Lower leg skin (tissue), 4 donors: Measurements from ENCODE around the gene GPRC5A. TPM values are rescaled to one million over a fixed set of nuclear protein-coding genes. Genes with fewer than 3 reads are reported as not detected.

ENCODE experiments used
- DNase-seq, 2 donors: peaks; one replicate each; pipeline ENCODE4 v3.0.0-alpha.2; 2019; ENCODE audit warnings: low spot score in 2 of 2
- H3K4me3 ChIP-seq: fragments of 200-600 bp; sonication (generic); 2 replicates; pipeline ENCODE4 v1.5.1; 2017; ENCODE audit warnings: mild to moderate bottlenecking, low read depth; ENCODE audit not compliant: poor library complexity, severe bottlenecking
- CTCF ChIP-seq, 3 donors: fragments of 450-650 bp; IDR thresholded peaks; one replicate each; pipeline ENCODE4 v1.5.1; 2016; ENCODE audit warnings: antibody characterized with exemption in 3 of 3, mild to moderate bottlenecking in 3 of 3, moderate library complexity in 2 of 3
- POLR2A ChIP-seq, 2 donors: fragments of 450-650 bp; IDR thresholded peaks; one replicate each; pipeline ENCODE4 v1.6.1; 2016 to 2017; ENCODE audit warnings: antibody characterized with exemption in 2 of 2, mild to moderate bottlenecking in 1 of 2, moderate library complexity in 1 of 2
- WGBS, 2 donors: methylation state at CpG; one replicate each; pipeline ENCODE4 v1.1.5; 2018; 5-methylcytosine and 5-hydroxymethylcytosine counted together
- intact Hi-C: fragments of 100-400 bp; cut with DNase I; formaldehyde crosslinking; loops from one replicate; pipeline ENCODE4 v1.15.0; 2023; ENCODE audit warnings: low total_unique reads
- total RNA-seq, 4 donors: library from RNA; depleted of rRNA; stranded (reverse); fragments of >200 nt; gene quantifications; one replicate each; pipeline ENCODE4 v1.1.0, GENCODE V29; 2016

GPRC5A gene
- total RNA-seq, 4 donors from 2014 or later = 2.1 to 9.4 (median 5.3) TPM

GRCh38 chr12:12941450-12942350 is 50.3 kb downstream of the GPRC5A start:
- no peak for TF ChIP-seq POLR2A (IDR thresholded peaks at IDR 0.05)
- TF ChIP-seq CTCF (IDR thresholded peaks at IDR 0.05) = no peak
- WGBS, 2 donors = 85 to 86% methylated on average over 10 of the region's 10 CpGs
- no peak for DNase-seq
- H3K4me3 ChIP-seq = no peak overlapping the region
- intact Hi-C loops = no loop called here

- intact Hi-C loops = no loop called here
- no peak overlapping the region for H3K4me3 ChIP-seq
- whole genome bisulfite sequencing, 2 donors = 84 to 88% methylated on average over 8 of the region's 8 CpGs
- peak in 1 of 2 donors; percentile 27 for DNase-seq
- no peak for TF ChIP-seq POLR2A (IDR thresholded peaks at IDR 0.05)
- TF ChIP-seq CTCF (IDR thresholded peaks at IDR 0.05) = no peak
Measured at GRCh38 chr12:12943586-12944260, 52.4 kb downstream of the GPRC5A start.

- intact Hi-C loops = no loop called here
- TF ChIP-seq CTCF (IDR thresholded peaks at IDR 0.05) (no peak), POLR2A (IDR thresholded peaks at IDR 0.05) (no peak)
- H3K4me3 ChIP-seq = no peak overlapping the region
- no peak for DNase-seq
Measured at GRCh38 chr12:12945591-12945990, 54.2 kb downstream of the GPRC5A start.

- intact Hi-C loops = no loop called here
- no peak overlapping the region for H3K4me3 ChIP-seq
- TF ChIP-seq CTCF (IDR thresholded peaks at IDR 0.05) = no peak
- TF ChIP-seq POLR2A (IDR thresholded peaks at IDR 0.05) = no peak
- WGBS, 2 donors = 80 to 82% methylated on average over 7 of the region's 7 CpGs
- no peak for DNase-seq
Measured at GRCh38 chr12:12946686-12947355, 55.5 kb downstream of the GPRC5A start.

GRCh38 chr12:12947902-12948301 is 56.5 kb downstream of the GPRC5A start:
- no peak for TF ChIP-seq POLR2A (IDR thresholded peaks at IDR 0.05)
- TF ChIP-seq CTCF (IDR thresholded peaks at IDR 0.05) = no peak
- H3K4me3 ChIP-seq = no peak overlapping the region
- intact Hi-C loops = no loop called here
- WGBS, 2 donors = 75 to 82% methylated on average over 4 of the region's 4 CpGs
- DNase-seq = no peak
